ENCODE data around the gene DLGAP4.

The DLGAP4 gene

DNA sequence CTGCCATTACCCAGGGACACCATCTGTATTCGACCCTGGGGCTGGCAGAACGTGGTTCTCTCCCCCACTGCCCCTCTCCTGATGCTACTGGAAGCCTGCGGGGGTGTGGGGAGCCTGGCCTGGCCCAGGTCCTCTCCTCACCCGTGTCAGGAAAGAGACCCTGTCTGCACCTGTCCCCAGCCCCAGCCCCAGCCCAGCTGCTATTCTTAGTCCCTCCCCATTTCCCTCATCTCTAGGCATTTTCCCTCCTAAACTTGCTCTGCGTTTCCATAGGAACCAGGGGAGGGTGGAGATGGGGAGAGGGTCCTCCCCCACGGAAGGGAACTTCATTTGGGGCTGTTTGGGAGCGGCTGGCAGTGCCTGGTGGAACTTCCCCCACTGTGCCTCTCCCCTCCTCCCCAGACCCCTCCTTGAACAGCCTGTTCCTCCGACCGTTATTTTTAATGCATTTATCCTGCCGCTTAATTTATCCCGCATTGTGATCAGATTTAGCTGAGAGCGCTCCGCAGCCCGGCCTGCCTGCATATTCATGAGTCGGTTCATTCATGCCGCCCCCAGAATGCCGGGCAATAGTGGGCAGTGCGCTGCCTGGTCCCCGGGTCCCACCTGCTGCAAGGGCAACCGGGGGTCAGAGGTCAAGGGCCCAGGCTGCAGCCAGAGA is 31.8 kb upstream of the DLGAP4 start:
- no peak for DNase-seq

DNA sequence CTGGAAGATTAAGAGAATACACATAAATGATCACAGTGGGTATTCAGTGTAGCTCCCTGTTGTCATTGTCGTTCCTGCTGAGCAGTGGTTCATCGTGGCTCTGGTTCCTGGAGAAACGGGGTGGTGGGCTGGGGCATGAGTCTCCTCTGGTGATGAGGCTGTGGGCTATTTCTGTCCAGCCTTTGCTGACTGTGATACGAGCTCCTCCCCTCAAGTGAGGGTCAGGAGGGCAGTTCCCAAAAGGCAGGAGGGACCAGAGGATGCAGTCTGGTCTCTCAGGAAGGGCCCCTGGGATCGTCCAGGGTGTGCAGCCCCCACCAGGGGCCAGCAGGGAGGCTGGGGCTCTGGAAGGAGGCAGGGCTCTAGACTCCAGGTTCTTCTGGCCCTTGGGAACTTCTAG is 31.1 kb upstream of the DLGAP4 start:
- DNase-seq, result no peak

DNA sequence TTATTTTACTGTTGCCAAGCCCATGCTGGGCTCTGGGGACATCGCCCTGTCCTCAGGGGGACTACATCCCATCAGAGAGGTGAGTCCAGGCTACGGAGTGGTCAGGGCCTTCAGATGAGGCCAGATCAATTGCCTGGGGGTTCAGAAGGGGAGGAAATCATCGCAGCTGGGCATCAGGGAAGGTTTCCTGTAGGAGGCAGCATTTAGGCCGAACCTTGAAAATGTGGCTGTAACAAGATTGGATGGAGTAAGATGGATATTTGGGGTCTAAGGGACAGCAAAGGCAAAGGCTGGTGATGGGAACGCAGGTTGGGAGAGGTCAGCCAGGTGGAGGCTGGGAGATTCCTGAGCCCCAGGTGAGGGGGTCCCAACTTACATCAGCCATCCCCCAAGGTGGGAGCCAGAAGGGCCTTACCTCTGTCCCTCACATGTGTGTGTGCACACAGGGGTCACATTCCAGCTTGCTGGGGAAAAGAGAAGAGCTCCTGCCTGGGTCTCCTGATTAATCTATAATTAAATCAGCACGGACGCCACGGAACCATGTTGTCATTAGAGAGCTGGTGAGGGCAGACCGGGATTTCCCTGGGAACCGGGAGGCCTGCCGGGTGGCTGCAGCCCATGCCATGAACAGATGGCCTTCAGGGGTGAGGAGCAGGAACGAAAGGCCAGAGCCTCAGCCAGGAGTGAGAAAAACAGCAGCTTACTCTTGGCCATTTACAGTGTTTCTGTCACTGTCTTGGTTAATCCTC is 30.5 kb upstream of the DLGAP4 start:
- no peak for DNase-seq

DNA sequence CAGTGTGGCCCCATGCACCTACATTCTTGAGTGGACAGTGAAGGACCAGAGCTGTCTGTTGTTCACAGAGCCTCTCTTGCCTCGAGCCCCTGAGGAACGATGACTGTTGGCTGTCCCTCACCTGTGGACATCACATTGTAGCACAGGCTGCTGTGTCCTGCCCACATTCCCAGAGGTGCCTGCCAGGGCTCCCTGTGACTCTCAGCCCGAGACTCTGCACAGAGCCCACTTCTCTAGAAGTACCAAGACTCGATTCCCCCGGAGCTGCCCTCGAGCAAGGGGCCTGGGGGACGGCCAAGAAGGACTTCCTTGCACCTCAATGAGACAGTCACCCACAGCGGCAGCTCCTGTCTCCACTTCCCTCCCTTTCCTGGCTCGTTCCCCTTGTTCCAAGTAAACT is 28.6 kb upstream of the DLGAP4 start:
- no peak for DNase-seq

DNA sequence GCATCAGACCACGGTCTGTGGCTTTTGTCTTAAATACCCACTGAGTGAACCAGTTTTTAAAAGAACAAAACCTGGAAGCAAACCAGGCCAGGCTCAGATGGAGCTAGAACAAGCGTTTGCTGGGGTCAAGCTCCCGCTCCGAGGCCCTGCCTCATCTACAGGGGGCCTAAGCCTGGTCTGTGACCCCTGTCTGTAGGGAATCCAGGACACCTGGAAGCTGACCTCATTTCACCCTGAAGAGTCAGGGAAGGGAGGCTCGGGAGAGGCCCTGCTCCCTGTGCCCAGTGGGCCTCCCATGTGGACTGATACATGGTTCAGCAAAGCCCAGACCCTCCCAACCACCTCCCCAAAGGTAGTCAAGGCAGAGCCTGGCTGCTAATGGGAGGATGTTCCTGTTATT is 26.8 kb upstream of the DLGAP4 start:
- no peak for DNase-seq

DNA sequence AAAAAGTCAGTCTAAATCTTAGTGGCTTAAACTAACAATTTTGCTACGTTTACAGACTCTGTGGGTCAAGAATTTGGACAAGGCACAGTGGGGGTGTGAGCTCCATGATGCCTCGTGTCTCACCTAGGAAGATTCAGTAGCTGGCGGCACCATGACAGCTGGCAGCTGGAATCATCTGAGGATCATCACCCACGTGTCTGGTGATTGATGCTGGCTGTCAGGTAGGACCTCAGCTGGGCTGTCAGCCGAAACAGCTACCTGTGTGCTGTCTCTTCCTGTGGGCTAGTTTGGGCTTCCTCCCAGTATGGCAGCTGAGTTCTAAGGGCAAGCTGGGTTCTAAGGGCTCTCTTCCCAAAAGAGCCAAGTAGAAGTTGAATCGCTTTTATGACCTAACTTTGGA is 26.4 kb upstream of the DLGAP4 start:
- DNase-seq, result no peak

DNA sequence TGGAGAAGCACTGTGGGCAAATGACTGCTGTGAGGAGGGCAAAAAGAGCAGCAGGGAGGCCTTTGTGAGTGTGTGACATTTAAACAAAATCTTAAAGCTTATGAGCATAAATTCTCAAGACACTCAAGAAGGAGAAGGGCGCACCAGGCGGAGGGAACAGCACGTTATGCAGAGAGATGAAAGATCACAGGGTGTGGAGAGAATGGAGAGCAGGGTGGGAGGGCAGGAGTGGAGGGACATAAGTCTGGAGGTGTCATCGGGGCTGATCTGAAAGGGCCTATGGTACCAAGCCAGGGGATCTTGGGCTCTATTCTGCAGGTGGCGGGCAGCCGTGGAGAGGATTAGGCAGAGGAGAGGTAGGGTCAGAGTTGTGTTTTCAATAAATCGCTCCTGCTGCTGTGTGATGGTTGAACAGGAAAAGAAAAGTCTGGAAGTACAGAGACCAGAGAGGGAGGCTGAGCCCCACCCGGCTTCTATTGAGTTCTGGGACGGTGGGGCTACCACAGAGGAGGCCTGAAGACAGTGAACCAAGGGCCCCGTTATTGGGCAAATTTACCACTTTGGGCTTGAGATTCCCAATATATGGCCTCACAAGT is 24.3 kb upstream of the DLGAP4 start:
- no peak for DNase-seq

DNA sequence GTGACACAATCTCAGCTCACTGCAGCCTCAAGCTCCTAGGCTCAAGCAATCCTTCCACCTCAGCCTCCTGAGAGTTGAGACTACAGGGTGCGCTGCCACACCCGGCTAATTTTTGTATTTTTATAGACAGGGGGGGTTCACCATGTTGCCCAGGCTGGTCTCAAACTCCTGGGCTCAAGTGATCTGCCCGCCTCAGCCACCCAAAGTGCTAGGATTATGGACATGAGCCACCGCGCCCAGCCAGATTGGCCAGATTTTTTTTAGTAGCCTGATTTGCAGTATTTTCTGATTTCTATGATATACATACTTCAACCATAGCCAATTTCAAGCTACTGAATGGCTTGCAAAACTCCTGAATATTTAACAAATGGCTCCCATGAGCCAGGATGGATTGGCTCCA is 21.4 kb upstream of the DLGAP4 start:
- DNase-seq, result no peak

DNA sequence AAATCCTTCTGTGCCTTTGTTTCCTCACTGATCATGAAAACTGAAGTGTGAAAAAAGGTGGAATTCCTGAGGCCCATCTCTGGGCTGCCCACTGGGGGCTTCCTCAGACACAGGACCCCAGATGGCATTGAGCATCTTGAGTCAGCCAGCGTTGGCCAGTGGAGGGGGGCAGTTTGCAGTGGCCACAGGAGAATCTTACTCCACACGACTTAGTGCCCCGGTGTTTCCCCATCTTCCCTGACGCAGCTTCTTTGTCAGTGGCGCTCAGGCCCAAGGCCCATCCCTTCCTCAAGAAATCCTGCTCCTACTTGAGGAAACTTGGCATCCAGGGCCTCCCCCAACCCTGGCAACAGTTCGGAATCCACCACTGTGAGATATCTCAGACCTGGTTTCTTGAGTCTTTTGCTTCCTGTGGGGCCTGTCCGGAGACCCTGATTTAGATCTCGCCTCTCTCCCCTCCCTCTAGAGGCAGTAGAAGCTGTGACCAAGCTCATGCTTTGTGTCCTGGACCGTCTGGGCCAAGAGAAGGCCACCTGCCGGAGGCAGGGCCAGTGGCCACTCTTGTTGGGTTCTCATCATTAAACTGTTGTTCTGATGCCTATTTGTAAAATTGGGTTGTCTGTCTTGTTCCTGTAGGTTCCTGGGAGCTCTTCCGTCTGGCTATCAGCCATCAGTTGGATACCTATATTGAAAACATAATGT is 20.2 kb upstream of the DLGAP4 start:
- DNase-seq, result no peak

DNA sequence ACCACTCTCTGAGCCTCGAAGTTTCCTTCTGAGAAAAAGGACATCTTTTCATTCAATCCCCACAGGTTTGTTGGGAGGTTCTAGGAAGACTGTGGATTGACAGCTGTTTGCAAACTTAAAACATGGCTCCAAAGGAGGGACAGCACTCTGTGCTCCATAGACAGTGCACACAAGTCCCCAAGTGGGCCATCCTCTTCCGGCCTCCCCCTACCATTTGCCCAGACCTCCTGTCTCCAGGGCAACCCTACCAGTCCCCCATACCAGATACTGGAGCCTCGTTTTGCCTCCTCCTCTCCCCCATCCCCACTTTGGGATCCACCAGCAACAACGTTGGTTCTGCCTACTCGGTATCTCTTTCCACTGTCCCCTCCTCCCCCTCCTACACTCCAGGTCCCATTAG is 8.5 kb upstream of the DLGAP4 start:
- no peak for DNase-seq

DNA sequence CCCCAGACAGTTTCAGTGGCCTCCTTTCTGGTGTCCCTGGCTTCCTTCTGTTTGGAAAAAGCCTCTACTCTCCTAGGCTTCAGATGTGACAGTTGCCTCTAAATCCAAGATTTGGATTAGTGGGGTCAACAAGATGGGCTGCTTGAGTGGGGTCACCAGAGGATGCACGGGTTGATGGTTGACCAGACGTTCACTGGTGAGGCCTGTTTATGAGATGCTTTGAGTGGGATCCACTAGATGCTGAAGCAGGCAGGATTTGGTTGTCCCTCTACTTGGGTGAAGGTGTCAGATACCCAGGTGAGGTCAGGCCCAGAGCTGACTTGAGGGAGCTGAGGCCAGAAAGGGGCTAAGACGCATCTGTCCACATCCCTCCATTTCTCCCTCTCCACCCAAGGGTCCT is 8.1 kb upstream of the DLGAP4 start:
- DNase-seq, result no peak

DNA sequence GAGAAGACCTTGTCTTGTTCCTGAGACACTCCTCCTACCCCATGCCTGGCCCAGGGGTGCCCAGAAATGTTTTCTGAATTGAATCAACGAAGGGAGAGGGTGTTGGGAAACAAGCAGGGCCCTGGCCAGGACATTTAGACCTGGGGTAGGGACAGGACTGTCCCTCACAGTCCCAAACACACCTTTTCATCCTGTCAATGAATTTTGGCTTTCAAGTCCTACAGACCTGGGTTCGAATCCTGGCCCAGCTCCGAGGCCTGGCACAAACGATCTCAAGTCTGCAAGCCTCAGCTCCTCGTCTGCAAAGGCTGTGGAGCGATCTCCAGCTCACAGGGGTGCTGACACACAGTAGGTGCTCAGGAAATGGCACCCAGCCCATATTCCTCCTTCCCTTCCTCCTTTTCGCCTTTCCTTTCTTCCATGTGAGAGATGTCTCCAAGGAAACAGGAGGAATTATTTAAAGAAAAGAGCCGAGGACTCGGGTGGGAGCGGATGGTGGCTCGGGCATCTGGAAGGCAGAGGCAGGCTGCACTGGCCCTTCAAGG is 7.3 kb upstream of the DLGAP4 start:
- no peak for DNase-seq

DNA sequence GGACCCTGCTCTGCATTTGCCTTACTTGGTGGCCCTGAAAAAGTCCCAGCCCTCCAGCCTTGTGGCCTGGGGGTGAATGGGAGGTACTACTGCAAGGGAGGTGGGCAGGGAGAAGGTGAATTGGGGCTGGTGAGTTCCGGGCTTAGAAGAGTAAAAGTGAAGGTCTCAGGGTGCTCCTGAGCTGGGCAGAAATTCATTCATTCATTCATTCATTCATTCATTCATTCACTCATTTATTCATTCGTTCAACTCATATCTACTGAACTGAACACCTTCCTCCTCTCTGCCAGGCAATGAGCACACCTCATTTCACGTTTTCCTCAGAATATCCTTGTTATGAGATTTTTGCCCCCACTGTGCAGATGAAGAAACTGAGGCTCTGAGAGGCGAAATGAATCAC is 6.7 kb upstream of the DLGAP4 start:
- DNase-seq, result no peak

DNA sequence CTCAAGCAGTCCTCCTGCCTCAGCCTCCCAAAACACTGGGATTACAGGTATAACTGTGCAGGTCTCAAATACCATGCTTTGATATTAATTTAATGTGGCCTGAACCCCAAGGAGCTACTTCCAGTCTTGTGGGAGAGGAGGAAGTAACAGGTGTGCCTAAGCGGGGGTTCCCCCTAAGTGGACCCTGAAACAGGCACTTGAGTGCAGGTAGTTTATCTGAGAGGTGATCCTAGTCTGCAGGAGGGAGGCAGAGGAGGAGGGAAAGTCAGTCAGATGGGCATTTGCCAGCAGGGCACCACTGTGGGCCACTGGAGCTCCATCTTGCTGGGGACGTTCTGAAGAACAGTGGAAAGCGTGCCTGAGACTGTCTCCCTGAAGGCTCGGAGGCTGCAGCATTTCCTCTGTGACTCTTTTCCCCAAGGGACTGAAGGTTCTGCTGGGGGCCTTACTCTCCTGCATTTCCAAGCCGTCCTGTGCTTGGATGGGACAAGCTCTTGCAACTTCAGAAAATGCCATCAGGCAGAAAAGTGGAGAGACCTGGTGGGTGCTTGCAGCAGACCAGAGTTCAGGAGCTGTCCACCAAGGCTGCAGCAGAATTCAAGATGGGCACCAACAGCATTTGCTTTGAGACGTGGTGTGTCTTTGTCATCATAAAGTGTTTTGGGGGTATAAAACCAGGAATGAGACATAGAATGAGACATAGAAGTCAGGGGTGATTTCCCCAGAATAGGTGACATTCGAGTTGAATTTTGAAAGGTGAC is 4.6 kb upstream of the DLGAP4 start:
- DNase-seq, result no peak

DNA sequence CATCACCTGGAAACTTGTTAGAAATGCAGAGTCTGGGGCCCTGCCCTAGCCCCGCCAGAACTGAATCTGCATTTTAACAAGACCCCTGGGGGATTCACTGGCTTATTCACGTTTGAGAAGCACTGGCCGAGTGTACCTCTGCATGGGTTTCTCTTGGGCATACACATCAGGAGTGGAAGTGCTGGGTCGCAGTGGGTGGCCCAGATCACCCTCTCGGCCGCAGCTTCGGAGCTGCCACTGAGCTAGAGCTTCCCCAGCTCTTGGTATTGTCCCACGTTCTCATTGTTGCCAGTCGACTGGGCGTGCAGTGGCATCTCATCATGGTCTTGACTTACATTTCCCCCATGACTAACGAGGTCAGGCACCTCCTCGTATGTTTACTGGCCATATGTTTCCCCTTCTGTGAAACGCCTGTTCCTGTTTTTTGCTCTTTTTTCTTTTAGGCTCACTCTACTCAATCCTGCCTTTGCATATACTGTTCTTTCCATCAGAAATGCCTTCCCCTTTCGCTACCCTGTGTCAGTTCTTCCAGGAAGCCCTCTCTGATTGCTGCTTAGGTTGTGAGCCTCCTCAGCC is 3.0 kb upstream of the DLGAP4 start:
- DNase-seq, result no peak

DNA sequence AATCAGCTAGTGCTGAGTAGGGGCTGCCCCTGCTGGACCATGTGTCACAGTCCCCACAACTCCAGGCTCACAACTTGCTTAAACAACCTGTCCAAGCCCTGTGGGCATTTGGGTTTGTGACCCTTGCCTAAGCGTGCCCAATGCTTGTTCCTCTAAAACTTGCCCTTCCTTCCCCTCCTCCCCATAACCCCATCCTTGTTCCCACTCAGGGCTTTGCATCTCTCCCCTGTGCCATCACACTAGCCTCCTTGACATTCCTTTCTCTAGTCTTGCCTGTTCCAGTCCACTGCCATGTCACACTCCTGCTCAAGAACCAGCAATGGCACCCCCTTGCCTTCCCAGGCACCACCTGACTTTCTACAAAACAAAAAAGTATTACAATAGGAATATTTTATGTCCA is 2.3 kb upstream of the DLGAP4 start:
- no peak for DNase-seq

DNA sequence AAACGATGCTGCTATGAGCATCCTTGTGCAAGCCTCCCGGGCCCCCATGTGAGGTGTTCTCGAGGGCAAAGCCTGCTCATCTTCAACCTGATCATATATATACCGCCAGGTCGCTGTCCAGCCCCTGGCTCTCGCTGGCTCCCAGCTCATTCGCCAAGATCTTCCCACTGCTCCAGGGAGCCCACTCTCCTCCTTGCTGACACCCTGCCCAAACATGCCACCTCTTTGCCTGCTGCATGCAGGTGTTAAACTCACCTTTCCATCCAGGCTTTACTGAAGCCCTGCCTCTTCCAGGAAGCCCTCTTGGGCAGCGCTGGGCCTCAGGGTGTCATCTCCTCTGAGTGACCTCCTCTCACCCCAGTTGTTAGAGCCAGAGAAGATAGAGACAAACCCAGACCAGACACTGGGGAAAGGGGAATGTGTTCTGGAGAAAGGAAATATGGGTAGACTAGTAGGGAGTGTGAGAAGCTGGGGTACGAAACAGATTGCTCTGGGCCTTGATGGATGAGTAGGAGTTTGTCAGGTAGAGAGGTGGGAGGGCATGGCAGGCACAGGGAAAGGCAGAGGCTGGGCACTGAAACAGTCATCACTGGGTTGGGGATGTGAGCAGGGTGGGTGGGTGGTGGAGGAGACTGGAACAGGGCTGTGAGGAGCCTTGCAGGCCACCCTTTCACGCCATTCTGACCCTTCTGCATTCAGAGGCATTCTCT is 1.2 kb upstream of the DLGAP4 start:
- no peak for DNase-seq

DNA sequence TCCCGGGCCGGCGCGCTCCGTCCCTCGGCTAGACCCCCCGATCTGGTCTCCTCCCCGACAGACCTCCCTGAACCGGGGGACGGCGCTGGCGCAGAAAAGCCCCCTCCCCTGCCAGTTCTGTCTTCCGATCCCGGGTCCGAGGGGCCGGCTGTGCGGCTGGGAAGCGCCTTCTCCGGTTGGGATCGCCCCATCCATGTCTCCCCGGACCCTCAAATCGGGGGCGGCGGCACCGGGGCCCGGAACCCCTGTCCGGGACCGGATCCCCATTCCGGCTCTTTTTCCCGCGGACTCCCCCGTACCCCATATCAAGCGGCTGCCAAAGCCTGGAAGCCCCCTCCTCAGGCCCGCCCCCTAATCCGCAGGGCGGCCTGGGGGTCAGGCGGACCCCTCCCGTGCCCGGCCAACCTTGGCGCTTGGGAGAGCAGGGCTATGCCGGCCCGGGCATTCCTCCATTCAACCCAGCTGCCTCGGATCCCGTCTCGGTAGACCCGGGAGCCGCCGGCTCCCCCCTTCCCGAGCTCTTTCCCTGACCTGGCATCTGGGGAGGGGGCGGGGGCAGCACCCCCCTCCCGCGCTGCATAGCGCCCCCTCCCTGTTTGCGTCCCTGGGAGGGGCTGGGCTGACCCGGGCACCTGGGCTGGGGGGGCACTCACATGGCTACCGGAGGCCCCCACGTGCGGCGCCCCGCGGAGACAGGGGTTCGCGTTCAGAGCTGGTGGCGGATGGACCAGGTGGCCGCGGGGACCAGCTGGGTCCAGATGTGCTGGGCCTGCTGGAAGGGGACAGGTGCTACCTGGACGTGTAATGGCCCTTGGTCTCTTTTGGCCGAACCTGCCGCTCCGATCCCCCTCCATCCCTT is 643 bp downstream of the DLGAP4 start:
- no peak for DNase-seq

DNA sequence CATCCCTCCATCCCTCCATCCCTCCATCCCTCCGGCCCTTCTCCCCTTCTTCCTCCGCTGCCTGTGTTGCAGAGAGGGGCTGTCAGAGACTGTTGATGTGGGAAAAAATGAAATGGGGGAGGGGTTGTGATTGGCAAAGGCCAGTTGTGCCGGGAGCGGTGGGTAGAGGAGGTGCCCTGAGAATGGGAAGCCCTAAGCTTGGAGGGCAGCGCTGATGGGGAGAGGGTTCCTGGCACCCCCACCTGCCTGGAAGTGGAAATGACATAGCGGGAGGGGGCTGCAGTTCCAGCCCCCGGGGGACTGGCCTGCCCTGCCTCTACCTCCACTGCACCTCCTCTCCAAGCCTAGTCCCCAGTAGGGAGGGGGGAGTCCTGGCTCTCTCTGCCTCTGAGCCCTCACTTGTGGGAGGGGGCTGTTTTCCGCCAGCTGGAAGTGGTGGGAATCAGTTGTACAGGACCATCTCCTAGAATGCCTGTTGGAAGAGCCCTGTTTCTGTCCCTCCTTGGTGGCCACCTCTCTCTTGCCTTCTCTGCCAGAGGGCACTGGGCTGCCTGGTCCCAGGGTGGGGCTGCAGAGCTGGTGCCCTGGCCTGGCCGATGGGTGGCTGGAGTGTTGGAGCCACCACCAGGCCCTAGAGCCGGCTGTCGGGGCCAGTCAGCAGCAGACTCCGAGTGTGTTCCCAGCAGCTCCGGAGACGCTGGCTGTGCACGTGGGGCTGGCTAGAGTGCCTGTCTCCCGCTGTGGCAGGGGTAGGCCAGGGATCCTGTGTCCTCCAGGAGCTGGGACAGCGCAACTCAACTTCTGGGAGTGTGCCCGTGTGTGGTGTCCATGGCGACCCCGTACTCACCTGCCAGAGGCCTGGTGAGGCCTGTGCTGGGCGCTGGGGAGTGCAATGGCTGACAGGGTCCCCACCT is 1.5 kb downstream of the DLGAP4 start:
- DNase-seq, result no peak

DNA sequence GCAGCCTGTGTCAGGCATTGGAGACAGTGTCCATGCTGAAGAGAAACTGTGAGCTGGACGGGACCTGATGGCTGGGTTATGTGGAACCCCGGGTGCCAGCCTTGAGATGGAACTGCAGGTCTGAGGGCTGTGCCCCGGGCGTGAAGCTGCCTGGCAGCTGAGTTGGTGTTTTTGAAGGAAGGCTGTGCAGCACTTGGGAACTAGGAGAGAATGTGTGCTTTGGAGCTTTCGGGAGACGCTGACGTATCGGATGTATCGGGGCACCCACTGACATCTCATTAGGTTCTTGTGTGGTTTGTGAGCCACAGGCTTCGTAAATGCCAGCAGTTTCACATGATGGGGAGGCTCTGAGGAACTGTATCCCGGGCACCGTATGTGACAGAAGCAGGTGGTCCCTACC is 2.2 kb downstream of the DLGAP4 start:
- DNase-seq, result no peak

Data from activated naive CD4-positive, alpha-beta T cell treated with anti-CD3 and anti-CD28 coated beads, Interleukin-2, amount 50 U/mL, for 16 hours (primary cell).